K562 (cell line): ENCODE data around the gene PRC1. TPM values are rescaled to one million over a fixed set of nuclear protein-coding genes. Genes with fewer than 3 reads are reported as not detected.

Experiments
- CBX3 ChIP-seq, 2 experiments: IDR thresholded peaks; 1 replicate in 1 of 2; 2 replicates in 1 of 2; pipeline ENCODE4 v1.6.1; 2012; ENCODE audit warnings: inconsistent platforms in 2 of 2, low read length in 2 of 2, borderline replicate concordance in 1 of 2, control low read depth in 1 of 2
- HNRNPL ChIP-seq: fragments of 200-400 bp; formaldehyde crosslinking; IDR thresholded peaks from 2 replicates; pipeline ENCODE4 v1.6.1; 2017; ENCODE audit warnings: low read depth, mild to moderate bottlenecking, low read length
- KAT7 ChIP-seq: sonication (generic); formaldehyde crosslinking; IDR thresholded peaks from 2 replicates; pipeline ENCODE4 v1.8.0; 2022; ENCODE audit warnings: missing genetic modification reagents, mild to moderate bottlenecking, borderline replicate concordance
- MAFG ChIP-seq: fragments of 450-650 bp; conservative IDR thresholded peaks from 2 replicates; pipeline ENCODE4 v1.6.1; 2016; ENCODE audit warnings: missing genetic modification characterization, missing compliant biosample characterization
- NFE2L1 ChIP-seq: fragments of 450-650 bp; IDR thresholded peaks from 2 replicates; pipeline ENCODE4 v1.6.1; 2016; ENCODE audit warnings: missing genetic modification characterization, low read depth, mild to moderate bottlenecking, missing compliant biosample characterization, moderate library complexity, borderline replicate concordance
- RBBP5 ChIP-seq: fragments of 200-600 bp; sonication (generic); IDR thresholded peaks from 2 replicates; pipeline ENCODE4 v1.6.1; 2012; ENCODE audit warnings: borderline replicate concordance, mild to moderate bottlenecking, low read length, control low read depth, inconsistent platforms; ENCODE audit not compliant: insufficient read depth, poor library complexity, severe bottlenecking
- SAP30 ChIP-seq: fragments of 200-600 bp; sonication (generic); IDR thresholded peaks from 2 replicates; pipeline ENCODE4 v1.6.1; 2012; ENCODE audit warnings: borderline replicate concordance, low read depth, mild to moderate bottlenecking, moderate library complexity, low read length, control low read depth, inconsistent platforms; ENCODE audit not compliant: insufficient read depth, poor library complexity, severe bottlenecking
- SMARCA5 ChIP-seq: fragments of 450-650 bp; IDR thresholded peaks from 2 replicates; pipeline ENCODE4 v1.6.1; 2016
- TBL1XR1 ChIP-seq, 2 experiments: IDR thresholded peaks; 2 replicates each; pipeline ENCODE4 v1.6.1; 2012; ENCODE audit warnings: improper control_type of control experiment in 2 of 2, low read length in 2 of 2, mild to moderate bottlenecking in 1 of 2
- TBP ChIP-seq: optimal IDR thresholded peaks from 2 replicates; pipeline ENCODE3; 2011; ENCODE audit warnings: low read depth, low read length, improper control_type of control experiment
- ZNF143 ChIP-seq: sonication (generic); formaldehyde crosslinking; IDR thresholded peaks from 2 replicates; pipeline ENCODE4 v1.9.0; 2022; ENCODE audit warnings: mild to moderate bottlenecking, missing genetic modification reagents
- ZNF589 ChIP-seq: fragments of 200-800 bp; sonication (Bioruptor generic); IDR thresholded peaks from 2 replicates; pipeline ENCODE4 v1.6.1; 2016; ENCODE audit warnings: low read depth, missing genetic modification characterization, missing compliant biosample characterization
- ZSCAN29 ChIP-seq: fragments of 450-650 bp; IDR thresholded peaks from 2 replicates; pipeline ENCODE4 v1.6.1; 2017
- polyA plus RNA-seq, 8 experiments: library from polyadenylated mRNA; depleted of rRNA in 4 of 8; stranded (reverse) in 5 of 8; unstranded in 3 of 8; fragments of >200 nt; fragmentation: Nextera tagmentation in 2 of 8; fragmentation: Illumina TruSeq in 1 of 8; extraction: Ambion mirVana in 2 of 8; extraction: Trizol in 1 of 8; gene quantifications; 2 replicates each; pipeline versions ENCODE4 v1.2.1 to v1.2.3, GENCODE V29; 2011 to 2014; ENCODE audit warnings: inconsistent platforms in 1 of 8, missing spikeins in 1 of 8
- total RNA-seq, 7 experiments: library from RNA; depleted of rRNA in 6 of 7; stranded (reverse); fragments of >200 nt in 6 of 7; fragmentation: Illumina TruSeq in 2 of 7; extraction: Trizol in 2 of 7; gene quantifications; 2 replicates each; pipeline versions ENCODE4 v1.2.1 to v1.2.3, GENCODE V29; 2011 to 2021; ENCODE audit warnings: low replicate concordance in 1 of 7
- TF ChIP-seq, protein P1 (sequence below): fragments of 450-650 bp; formaldehyde crosslinking; IDR thresholded peaks from 2 replicates; pipeline ENCODE4 v1.4.0; 2020; ENCODE audit warnings: mild to moderate bottlenecking, moderate library complexity
- TF ChIP-seq, protein P2 (sequence below), 3 experiments: fragments of 200-800 bp in 1 of 3; fragments of 250-450 bp in 1 of 3; fragments of 450-650 bp in 1 of 3; sonication (Bioruptor Pico) in 1 of 3; sonication (Bioruptor generic) in 1 of 3; formaldehyde crosslinking in 1 of 3; IDR thresholded peaks; 2 replicates each; pipeline versions ENCODE4 v1.6.1 to v1.8.0; 2016 to 2022; ENCODE audit warnings: mild to moderate bottlenecking in 2 of 3, missing genetic modification characterization in 2 of 3, missing compliant biosample characterization in 1 of 3, moderate library complexity in 1 of 3
- TF ChIP-seq, protein P3 (sequence below): fragments of 450-650 bp; IDR thresholded peaks from 2 replicates; pipeline ENCODE4 v1.6.1; 2017; ENCODE audit warnings: antibody characterized with exemption, mild to moderate bottlenecking

Gene PRC1
- total and polyA plus RNA-seq, 9 of the 15 experiments (the other 6 are each of a cell fraction or from before 2014, with no cell fraction given), result 156 to 391 (median 240) TPM

DNA sequence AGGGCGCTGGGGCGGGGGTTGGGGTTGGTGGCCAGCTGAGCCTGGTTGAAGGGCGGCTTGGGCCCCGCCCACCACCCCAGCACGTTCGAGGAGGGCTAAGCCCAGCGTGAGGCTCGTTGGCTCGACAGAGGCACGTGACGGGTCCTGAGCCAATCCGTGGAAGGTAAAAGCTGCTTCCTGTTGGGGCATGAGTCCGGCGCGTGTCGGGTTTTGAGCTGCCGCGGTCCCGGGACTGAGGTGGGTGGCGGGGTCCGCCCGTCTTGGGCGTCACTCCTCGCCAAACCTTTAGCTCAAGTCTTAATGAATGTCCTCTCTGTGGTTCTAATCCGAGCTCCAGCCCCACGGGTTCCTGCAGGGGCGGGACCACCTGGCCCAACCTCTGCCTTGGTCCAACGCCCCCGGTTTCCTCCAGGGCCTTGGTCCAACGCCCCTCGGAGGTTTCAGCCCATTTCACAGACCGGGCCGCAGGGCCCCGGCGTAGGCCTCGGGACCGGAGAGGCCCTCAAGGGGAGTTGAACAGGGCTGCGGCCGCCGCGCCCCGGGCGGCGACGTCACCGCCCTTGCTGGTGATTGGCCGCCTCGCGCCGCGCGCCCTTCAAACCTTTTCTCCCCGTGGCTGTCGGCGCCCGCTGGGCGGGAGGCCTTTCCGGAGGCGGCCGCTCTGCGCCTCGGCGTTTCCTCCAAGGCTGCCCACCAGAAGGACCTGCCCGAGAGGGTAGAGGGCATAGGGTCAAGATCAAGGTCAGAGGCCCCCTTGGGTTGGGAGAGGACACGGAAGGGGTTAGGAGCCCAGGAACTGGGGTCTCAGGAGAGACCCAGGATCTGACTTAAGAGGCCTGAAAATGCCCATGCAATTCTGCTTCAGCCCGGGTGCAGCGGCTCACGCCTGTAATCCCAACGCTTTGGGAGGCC is 39.4 kb downstream of the PRC1 start, which contains the start of gene RCCD1 (continued):
- peak; percentile 96 for TF ChIP-seq SAP30
- no peak for TF ChIP-seq NFE2L1 (tag)
- peak; percentile 56 for TF ChIP-seq RBBP5
- peak; percentile 87 for TF ChIP-seq SMARCA5
- no peak for TF ChIP-seq TBL1XR1 (IDR thresholded peaks at IDR 0.05; ENCODE audit: low read length in 2 of 2)
- TF ChIP-seq KAT7 (CRISPR knock-in tag), result peak; percentile 98; the same call in 1 of the 2 replicates
- TF ChIP-seq, protein P1, sequence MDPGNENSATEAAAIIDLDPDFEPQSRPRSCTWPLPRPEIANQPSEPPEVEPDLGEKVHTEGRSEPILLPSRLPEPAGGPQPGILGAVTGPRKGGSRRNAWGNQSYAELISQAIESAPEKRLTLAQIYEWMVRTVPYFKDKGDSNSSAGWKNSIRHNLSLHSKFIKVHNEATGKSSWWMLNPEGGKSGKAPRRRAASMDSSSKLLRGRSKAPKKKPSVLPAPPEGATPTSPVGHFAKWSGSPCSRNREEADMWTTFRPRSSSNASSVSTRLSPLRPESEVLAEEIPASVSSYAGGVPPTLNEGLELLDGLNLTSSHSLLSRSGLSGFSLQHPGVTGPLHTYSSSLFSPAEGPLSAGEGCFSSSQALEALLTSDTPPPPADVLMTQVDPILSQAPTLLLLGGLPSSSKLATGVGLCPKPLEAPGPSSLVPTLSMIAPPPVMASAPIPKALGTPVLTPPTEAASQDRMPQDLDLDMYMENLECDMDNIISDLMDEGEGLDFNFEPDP (CRISPR knock-in tag), result 0 out of 2 replicates have a peak, but pooled peaks have one; percentile 4
- TF ChIP-seq TBP, result peak; percentile 68
- TF ChIP-seq, protein P2, sequence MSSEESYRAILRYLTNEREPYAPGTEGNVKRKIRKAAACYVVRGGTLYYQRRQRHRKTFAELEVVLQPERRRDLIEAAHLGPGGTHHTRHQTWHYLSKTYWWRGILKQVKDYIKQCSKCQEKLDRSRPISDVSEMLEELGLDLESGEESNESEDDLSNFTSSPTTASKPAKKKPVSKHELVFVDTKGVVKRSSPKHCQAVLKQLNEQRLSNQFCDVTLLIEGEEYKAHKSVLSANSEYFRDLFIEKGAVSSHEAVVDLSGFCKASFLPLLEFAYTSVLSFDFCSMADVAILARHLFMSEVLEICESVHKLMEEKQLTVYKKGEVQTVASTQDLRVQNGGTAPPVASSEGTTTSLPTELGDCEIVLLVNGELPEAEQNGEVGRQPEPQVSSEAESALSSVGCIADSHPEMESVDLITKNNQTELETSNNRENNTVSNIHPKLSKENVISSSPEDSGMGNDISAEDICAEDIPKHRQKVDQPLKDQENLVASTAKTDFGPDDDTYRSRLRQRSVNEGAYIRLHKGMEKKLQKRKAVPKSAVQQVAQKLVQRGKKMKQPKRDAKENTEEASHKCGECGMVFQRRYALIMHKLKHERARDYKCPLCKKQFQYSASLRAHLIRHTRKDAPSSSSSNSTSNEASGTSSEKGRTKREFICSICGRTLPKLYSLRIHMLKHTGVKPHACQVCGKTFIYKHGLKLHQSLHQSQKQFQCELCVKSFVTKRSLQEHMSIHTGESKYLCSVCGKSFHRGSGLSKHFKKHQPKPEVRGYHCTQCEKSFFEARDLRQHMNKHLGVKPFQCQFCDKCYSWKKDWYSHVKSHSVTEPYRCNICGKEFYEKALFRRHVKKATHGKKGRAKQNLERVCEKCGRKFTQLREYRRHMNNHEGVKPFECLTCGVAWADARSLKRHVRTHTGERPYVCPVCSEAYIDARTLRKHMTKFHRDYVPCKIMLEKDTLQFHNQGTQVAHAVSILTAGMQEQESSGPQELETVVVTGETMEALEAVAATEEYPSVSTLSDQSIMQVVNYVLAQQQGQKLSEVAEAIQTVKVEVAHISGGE (CRISPR knock-in tag; IDR thresholded peaks at IDR 0.05), result peak in 1 of 3 experiments; percentile 88; a peak in 2 of 6 replicates
- TF ChIP-seq, protein P3, sequence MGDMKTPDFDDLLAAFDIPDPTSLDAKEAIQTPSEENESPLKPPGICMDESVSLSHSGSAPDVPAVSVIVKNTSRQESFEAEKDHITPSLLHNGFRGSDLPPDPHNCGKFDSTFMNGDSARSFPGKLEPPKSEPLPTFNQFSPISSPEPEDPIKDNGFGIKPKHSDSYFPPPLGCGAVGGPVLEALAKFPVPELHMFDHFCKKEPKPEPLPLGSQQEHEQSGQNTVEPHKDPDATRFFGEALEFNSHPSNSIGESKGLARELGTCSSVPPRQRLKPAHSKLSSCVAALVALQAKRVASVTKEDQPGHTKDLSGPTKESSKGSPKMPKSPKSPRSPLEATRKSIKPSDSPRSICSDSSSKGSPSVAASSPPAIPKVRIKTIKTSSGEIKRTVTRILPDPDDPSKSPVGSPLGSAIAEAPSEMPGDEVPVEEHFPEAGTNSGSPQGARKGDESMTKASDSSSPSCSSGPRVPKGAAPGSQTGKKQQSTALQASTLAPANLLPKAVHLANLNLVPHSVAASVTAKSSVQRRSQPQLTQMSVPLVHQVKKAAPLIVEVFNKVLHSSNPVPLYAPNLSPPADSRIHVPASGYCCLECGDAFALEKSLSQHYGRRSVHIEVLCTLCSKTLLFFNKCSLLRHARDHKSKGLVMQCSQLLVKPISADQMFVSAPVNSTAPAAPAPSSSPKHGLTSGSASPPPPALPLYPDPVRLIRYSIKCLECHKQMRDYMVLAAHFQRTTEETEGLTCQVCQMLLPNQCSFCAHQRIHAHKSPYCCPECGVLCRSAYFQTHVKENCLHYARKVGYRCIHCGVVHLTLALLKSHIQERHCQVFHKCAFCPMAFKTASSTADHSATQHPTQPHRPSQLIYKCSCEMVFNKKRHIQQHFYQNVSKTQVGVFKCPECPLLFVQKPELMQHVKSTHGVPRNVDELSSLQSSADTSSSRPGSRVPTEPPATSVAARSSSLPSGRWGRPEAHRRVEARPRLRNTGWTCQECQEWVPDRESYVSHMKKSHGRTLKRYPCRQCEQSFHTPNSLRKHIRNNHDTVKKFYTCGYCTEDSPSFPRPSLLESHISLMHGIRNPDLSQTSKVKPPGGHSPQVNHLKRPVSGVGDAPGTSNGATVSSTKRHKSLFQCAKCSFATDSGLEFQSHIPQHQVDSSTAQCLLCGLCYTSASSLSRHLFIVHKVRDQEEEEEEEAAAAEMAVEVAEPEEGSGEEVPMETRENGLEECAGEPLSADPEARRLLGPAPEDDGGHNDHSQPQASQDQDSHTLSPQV, result peak; percentile 87
- TF ChIP-seq ZNF589 (CRISPR knock-in tag), result peak; percentile 83
- no peak for TF ChIP-seq MAFG (tag)
- peak in 1 of 2 experiments; percentile 91; a peak in 2 of 3 replicates for TF ChIP-seq CBX3 (IDR thresholded peaks at IDR 0.05; ENCODE audit: borderline replicate concordance in 1 of 2, low read length in 2 of 2)
- TF ChIP-seq ZNF143 (CRISPR knock-in tag), result 0 out of 2 replicates have a peak, but pooled peaks have one; percentile 17
- peak; percentile 54; the same call in 1 of the 2 replicates for TF ChIP-seq ZSCAN29
- peak; percentile 29; the same call in 1 of the 2 replicates for TF ChIP-seq HNRNPL
